ACC112 (cell line): Measurements from ENCODE around the gene GLT8D2.

Experiments used
- H2AFZ ChIP-seq: fragments of 200-600 bp; sonication (generic); one replicate; pipeline ENCODE4 v1.6.0; 2017; ENCODE audit warnings: antibody characterized with exemption, low read length; ENCODE audit not compliant: unreplicated experiment
- H3K27ac ChIP-seq: fragments of 200-600 bp; sonication (generic); 2 replicates; pipeline ENCODE4 v1.5.1; 2014; ENCODE audit warnings: low read depth, mild to moderate bottlenecking, antibody characterized with exemption, low read length, moderate library complexity
- H3K27me3 ChIP-seq: fragments of 200-600 bp; sonication (generic); 2 replicates; pipeline ENCODE4 v1.6.1; 2014; ENCODE audit warnings: mild to moderate bottlenecking, antibody characterized with exemption, low read length, moderate library complexity, mixed read lengths; ENCODE audit not compliant: insufficient read depth
- H3K36me3 ChIP-seq: fragments of 200-600 bp; sonication (generic); 2 replicates; pipeline ENCODE4 v1.6.1; 2016; ENCODE audit warnings: mild to moderate bottlenecking, antibody characterized with exemption, low read length, moderate library complexity, mixed read lengths; ENCODE audit not compliant: insufficient read depth
- H3K4me1 ChIP-seq: fragments of 200-600 bp; sonication (generic); one replicate; pipeline ENCODE4 v1.6.1; 2016; ENCODE audit warnings: low read length, mixed read lengths; ENCODE audit not compliant: insufficient read depth, unreplicated experiment, control insufficient read depth
- H3K4me3 ChIP-seq: fragments of 200-600 bp; sonication (generic); 2 replicates; pipeline ENCODE4 v1.5.1; 2014; ENCODE audit warnings: mild to moderate bottlenecking, low read depth, low read length
- H3K79me2 ChIP-seq: fragments of 200-600 bp; sonication (generic); one replicate; pipeline ENCODE4 v1.6.0; 2016; ENCODE audit warnings: low read length; ENCODE audit not compliant: control insufficient read depth, unreplicated experiment, insufficient read depth

The GLT8D2 gene

GRCh38 chr12:103955811-103956508, 94.0 kb downstream of the GLT8D2 start:
- Histone ChIP-seq H3K79me2 (peaks cover 27% of the 10 kb centered on the region), H3K36me3 (peaks cover 11% of the 10 kb centered on the region), H3K27ac (no peak overlapping the region; the same call in 1 of the 2 replicates), H2AFZ (peak overlapping the region; percentile 89), H3K4me1 (peaks cover 14% of the 10 kb centered on the region), H3K4me3 (peak overlapping the region; percentile 91), H3K27me3 (no peaks in the 10 kb centered on the region)

- peaks cover 32% of the 10 kb centered on the region for H3K36me3 ChIP-seq
- no peak overlapping the region for H3K4me3 ChIP-seq
- no peaks in the 10 kb centered on the region for H3K27me3 ChIP-seq
- peaks cover 27% of the 10 kb centered on the region for H3K79me2 ChIP-seq
- peaks cover 1% of the 10 kb centered on the region for H3K4me1 ChIP-seq
- H3K27ac ChIP-seq, result no peak overlapping the region
- H2AFZ ChIP-seq, result no peak overlapping the region
These were observed 97.5 kb downstream of the GLT8D2 start for GRCh38 chr12:103952497-103952896.

- Histone ChIP-seq H3K36me3 (peaks cover 57% of the 10 kb centered on the region), H3K27ac (no peak overlapping the region)
These were observed 101.1 kb downstream of the GLT8D2 start for GRCh38 chr12:103948746-103949406.

GRCh38 chr12:103947871-103948555, 102.0 kb downstream of the GLT8D2 start:
- H2AFZ ChIP-seq, result no peak overlapping the region
- H3K36me3 ChIP-seq, result peaks cover 65% of the 10 kb centered on the region
- H3K27ac ChIP-seq, result no peak overlapping the region
- H3K27me3 ChIP-seq, result no peaks in the 10 kb centered on the region
- H3K4me1 ChIP-seq, result no peaks in the 10 kb centered on the region
- no peaks in the 10 kb centered on the region for H3K79me2 ChIP-seq
- H3K4me3 ChIP-seq, result no peak overlapping the region

More at GRCh38 chr12:103948746-103949406, 101.1 kb downstream of the GLT8D2 start:
- Histone ChIP-seq H2AFZ (no peak overlapping the region), H3K79me2 (no peaks in the 10 kb centered on the region), H3K27me3 (no peaks in the 10 kb centered on the region), H3K4me1 (no peaks in the 10 kb centered on the region), H3K4me3 (no peak overlapping the region)

GRCh38 chr12:103944964-103945363, 105.0 kb downstream of the GLT8D2 start:
- Histone ChIP-seq H3K27ac (no peak overlapping the region), H2AFZ (no peak overlapping the region), H3K4me3 (no peak overlapping the region), H3K27me3 (no peaks in the 10 kb centered on the region), H3K36me3 (peaks cover 82% of the 10 kb centered on the region), H3K4me1 (no peaks in the 10 kb centered on the region), H3K79me2 (peaks cover 11% of the 10 kb centered on the region)
